HepG2 (cell line): ENCODE measurements around the gene TLK2. TPM values are rescaled to one million over a fixed set of nuclear protein-coding genes. Genes with fewer than 3 reads are reported as not detected.

Experiments
- CERS6 ChIP-seq: sonication (generic); formaldehyde crosslinking; IDR thresholded peaks from 2 replicates; pipeline ENCODE4 v1.5.0; 2020; ENCODE audit warnings: missing genetic modification reagents
- ETV5 ChIP-seq: IDR thresholded peaks from 2 replicates; pipeline ENCODE4 v1.6.1; 2018; ENCODE audit warnings: missing biosample characterization, missing genetic modification reagents, inconsistent platforms, borderline replicate concordance
- PHF20 ChIP-seq: sonication (generic); formaldehyde crosslinking; IDR thresholded peaks from 2 replicates; pipeline ENCODE4 v1.5.0; 2020; ENCODE audit warnings: mild to moderate bottlenecking, missing genetic modification reagents
- SNAPC4 ChIP-seq: sonication (generic); formaldehyde crosslinking; IDR thresholded peaks from 2 replicates; pipeline ENCODE4 v1.4.0; 2020; ENCODE audit warnings: mild to moderate bottlenecking, missing genetic modification reagents
- TFDP2 ChIP-seq: sonication (generic); formaldehyde crosslinking; IDR thresholded peaks from 2 replicates; pipeline ENCODE4 v1.4.0; 2020; ENCODE audit warnings: missing genetic modification reagents
- ZFAT ChIP-seq: sonication (generic); formaldehyde crosslinking; conservative IDR thresholded peaks from 2 replicates; pipeline ENCODE4 v1.8.1; 2023; ENCODE audit warnings: missing genetic modification reagents, inconsistent platforms
- ZNF343 ChIP-seq: sonication (generic); formaldehyde crosslinking; IDR thresholded peaks from 2 replicates; pipeline ENCODE4 v1.4.0; 2020; ENCODE audit warnings: mild to moderate bottlenecking, missing genetic modification reagents
- ZNF549 ChIP-seq: sonication (generic); formaldehyde crosslinking; IDR thresholded peaks from 2 replicates; pipeline ENCODE4 v1.5.0; 2020; ENCODE audit warnings: missing genetic modification reagents
- ZXDC ChIP-seq: sonication (generic); formaldehyde crosslinking; IDR thresholded peaks from 2 replicates; pipeline ENCODE4 v1.5.0; 2020; ENCODE audit warnings: mild to moderate bottlenecking, missing genetic modification reagents
- polyA plus RNA-seq, 8 experiments: library from polyadenylated mRNA; depleted of rRNA in 3 of 8; stranded (reverse) in 7 of 8; unstranded in 1 of 8; fragments of >200 nt; fragmentation: Illumina TruSeq in 4 of 8; extraction: Trizol in 4 of 8; gene quantifications; 2 replicates each; pipeline versions ENCODE4 v1.2.1 to v1.2.3, GENCODE V29; 2011 to 2016; ENCODE audit warnings: low read depth in 4 of 8, missing spikeins in 1 of 8, mixed read lengths in 1 of 8; ENCODE audit not compliant: insufficient read depth in 1 of 8
- total RNA-seq, 5 experiments: library from RNA; depleted of rRNA; stranded (reverse); fragments of >200 nt; fragmentation: Illumina TruSeq; extraction: Trizol; gene quantifications; 2 replicates each; pipeline ENCODE4 v1.2.3, GENCODE V29; 2016; ENCODE audit warnings: low read depth in 1 of 5

TLK2 gene
- total and polyA plus RNA-seq, 2 of the 13 experiments (the other 11 are each of a cell fraction or from before 2014, with no cell fraction given) = 58.7 to 60.8 TPM

GRCh38 chr17:62599964-62600657, 121.5 kb downstream of the TLK2 start (continued):
- TF ChIP-seq ZNF549 (CRISPR knock-in tag) = no peak
- TF ChIP-seq SNAPC4 (CRISPR knock-in tag) = no peak
- TF ChIP-seq ZFAT (CRISPR knock-in tag) = no peak
- TF ChIP-seq PHF20 (CRISPR knock-in tag) = no peak
- TF ChIP-seq ETV5 = no peak
- TF ChIP-seq CERS6 (CRISPR knock-in tag) = no peak
- TF ChIP-seq ZXDC (CRISPR knock-in tag) = no peak
- TF ChIP-seq TFDP2 (CRISPR knock-in tag) = no peak
- no peak for TF ChIP-seq ZNF343 (CRISPR knock-in tag)
